Right kidney (tissue), 1 donor: ENCODE measurements around the gene SH3D19.

Experiments used
- DNase-seq: peaks from one replicate; pipeline ENCODE4 v3.0.0-alpha.2; 2016

SH3D19 gene

GRCh38 chr4:151198748-151199147 lies 126.7 kb downstream of the SH3D19 start:
- DNase-seq = no peak

GRCh38 chr4:151197247-151197646 lies 128.2 kb downstream of the SH3D19 start:
- no peak for DNase-seq

GRCh38 chr4:151195801-151196200 lies 129.6 kb downstream of the SH3D19 start:
- DNase-seq = no peak

- DNase-seq = no peak
Observed at GRCh38 chr4:151193414-151193813, 132.0 kb downstream of the SH3D19 start.

- no peak for DNase-seq
Observed at GRCh38 chr4:151192556-151193235, 132.7 kb downstream of the SH3D19 start.

- DNase-seq = no peak
Observed at GRCh38 chr4:151184523-151185458, 140.6 kb downstream of the SH3D19 start.

GRCh38 chr4:151182455-151182996 lies 142.9 kb downstream of the SH3D19 start:
- DNase-seq = no peak

GRCh38 chr4:151176685-151177084 lies 148.7 kb downstream of the SH3D19 start:
- DNase-seq = no peak

GRCh38 chr4:151175754-151176631 lies 149.4 kb downstream of the SH3D19 start:
- no peak for DNase-seq

GRCh38 chr4:151175233-151175632 lies 150.2 kb downstream of the SH3D19 start:
- no peak for DNase-seq

GRCh38 chr4:151174784-151175183 lies 150.6 kb downstream of the SH3D19 start:
- no peak for DNase-seq

GRCh38 chr4:151173871-151174270 lies 151.5 kb downstream of the SH3D19 start:
- DNase-seq = no peak

GRCh38 chr4:151169900-151170299 lies 155.5 kb downstream of the SH3D19 start:
- DNase-seq = no peak

- no peak for DNase-seq
Observed at GRCh38 chr4:151169223-151169622, 156.2 kb downstream of the SH3D19 start.

- no peak for DNase-seq
Observed at GRCh38 chr4:151167561-151167960, 157.8 kb downstream of the SH3D19 start.

GRCh38 chr4:151166636-151167035 lies 158.8 kb downstream of the SH3D19 start:
- no peak for DNase-seq

- DNase-seq = no peak
Observed at GRCh38 chr4:151165205-151166000, 160.0 kb downstream of the SH3D19 start.

GRCh38 chr4:151163855-151164254 lies 161.6 kb downstream of the SH3D19 start:
- no peak for DNase-seq

- DNase-seq = no peak
Observed at GRCh38 chr4:151158979-151159378, 166.4 kb downstream of the SH3D19 start.

GRCh38 chr4:151157543-151157942 lies 167.9 kb downstream of the SH3D19 start:
- DNase-seq = no peak

GRCh38 chr4:151153585-151153984 lies 171.8 kb downstream of the SH3D19 start:
- DNase-seq = no peak
